ENCODE data around the gene DNLZ.

DNLZ gene

DNA sequence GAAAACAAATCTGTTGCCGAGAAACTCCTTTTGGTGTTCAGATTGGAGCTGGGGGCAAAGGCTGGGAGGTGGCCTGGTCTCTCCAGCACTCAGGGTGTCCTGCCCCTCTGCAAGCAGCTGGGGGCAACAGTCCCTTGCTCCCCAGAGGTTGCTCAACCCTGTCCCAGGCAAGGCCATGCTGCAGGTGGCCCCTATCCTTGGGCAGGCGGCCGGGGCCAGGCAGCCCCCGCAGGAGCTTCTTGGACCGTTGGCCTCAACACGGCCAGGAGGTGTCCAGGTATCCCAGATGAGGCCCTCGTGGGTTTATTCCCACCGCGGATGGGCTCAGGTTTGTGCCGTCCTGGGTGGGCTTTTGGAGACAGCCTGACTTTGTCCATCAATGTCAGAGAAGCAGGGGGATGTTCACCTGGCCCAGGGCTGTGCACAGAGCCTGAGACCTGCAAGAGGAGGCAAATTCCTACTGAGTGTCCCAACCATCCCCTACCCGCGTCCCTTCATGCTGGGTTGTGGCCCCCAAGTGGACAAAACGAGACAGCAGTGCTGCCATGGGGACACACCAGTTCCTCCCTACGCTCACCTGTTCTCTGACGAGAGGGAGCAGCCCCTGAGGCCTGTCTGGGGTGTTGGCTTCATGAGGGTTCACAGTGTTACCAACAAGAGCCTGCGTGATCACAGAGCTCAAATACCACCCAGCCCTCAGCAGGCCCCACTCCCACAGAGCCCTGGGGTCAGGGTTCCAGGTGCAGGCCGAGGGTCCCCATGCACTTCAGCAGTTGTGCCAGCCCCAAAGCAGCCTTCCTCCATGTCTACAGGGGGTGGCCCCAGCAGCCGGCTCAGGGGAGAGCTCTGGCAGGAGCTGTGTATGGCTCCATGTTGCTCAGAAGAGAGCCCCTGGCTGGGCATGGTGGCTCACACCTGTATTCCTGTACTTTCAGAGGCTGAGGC, 50.2 kb downstream of the DNLZ start:
- no peak for DNase-seq

DNA sequence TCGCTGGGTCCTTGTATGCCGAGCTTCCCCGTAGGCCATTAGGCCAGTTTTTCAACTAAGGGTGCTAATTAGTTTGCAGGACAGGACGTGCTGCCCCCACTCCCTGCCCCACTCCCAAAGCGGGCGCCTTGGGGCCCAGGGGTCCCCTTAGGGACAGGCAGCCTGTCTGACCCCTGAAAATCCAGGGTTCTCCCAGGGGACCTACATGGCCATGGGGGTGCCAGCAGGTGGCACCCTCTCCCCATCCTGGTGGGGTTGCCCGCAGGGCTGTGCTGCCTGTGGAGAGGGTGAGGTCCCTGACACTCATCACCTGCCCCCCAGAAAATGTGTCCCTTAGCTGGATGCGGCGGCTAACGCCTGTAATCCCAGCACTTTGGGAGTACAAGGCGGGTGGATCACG, 51.1 kb downstream of the DNLZ start:
- peak; percentile 47 for DNase-seq

DNA sequence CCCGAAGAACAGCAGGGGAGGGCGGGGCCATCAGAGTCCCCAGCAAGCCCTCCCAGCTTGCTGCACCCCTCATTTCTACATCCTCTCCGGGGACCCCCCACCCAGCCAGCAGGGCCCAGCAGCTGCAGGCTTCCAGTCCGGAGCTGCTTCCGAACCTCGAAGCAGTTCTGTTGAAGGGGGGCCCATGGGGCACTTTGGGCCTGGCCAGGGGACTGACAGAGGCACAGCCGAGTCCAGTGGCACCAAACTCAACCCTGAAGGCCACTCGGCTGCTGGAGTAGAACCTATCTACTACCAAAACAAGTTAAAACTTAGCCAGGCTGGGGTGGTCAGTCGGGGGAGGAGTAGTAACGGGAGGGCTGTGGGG, 51.6 kb downstream of the DNLZ start:
- no peak for DNase-seq

DNA sequence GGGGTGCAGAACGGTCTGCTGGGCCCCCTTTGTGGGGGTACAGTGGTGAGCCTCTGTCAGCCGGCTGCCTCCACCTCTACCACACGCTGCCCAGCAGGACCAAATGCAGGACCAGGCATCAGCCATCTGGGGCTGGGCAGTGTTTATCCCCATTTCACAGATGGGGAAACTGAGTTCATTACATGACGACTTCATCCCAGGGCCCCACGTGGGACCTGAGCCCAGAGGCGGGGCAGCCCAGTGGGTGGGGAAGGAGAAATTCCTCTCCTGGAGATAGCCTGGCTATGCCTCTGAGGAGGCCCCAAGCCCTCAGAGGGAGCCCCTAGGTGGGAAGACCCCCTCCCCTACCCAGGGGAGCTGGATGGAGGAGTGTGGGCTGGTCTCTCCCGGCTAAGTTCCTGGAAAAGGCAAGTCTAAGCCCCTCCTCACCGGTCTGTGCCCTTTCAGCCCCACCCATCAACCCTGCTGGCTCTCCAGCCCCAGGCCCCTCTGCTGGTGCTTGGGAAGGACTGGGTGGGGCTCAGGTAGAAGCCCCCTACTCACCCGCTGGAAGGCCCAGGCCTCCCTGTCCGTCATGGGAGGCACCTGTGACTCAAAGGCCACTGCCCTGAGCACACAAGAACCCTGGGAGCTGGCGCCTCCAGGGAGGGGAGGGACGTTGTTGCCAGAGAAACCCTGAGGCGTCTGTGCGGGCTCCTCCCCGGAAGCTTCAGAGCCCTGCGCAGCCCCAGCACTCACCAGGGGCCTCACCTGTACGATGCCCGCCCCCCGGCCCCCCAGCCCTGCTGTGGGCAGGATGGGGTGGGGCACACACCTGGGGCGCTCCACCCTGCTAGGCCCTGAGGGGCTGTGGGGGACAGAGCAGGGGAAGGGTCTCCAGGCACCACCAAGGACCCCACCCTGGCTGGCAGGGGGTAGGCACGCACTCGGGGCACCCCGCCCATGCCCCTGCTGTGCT, 52.2 kb downstream of the DNLZ start:
- no peak for DNase-seq

DNA sequence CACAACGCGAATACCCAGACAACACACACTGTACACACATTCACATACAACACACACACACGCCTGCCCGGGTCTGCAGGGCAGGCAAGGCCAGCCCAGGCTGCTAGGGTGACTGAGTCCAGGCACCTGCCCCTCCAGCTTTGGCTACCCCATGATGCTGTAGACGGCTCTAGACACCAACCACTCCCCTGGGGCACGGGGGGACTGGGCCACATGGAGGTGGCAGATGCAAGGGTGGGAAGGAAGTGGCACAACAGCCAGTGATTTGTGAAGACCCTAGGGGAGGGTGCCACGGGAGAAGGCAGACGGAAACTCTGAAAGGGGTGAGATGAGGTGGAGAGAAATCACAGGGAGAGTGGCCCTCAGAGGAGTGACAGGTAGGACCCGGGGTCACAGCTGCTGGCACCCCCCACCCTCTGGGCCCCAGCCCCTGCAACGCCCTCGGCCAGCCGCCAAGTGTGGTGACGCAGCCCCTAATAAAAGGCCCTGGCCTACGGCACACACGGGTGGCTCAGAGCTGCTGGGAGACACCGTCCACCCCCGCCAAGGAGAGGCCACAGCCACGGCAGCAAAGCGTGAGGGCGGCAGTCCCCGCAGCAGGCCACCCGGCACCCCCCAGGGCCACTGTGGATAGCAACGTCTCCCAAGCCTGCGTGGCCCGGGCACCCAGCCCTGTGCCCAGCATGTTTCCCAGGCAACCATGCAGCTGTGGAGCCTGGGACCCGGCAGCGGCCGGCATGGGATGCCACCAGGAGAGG, 53.1 kb downstream of the DNLZ start:
- DNase-seq: no peak

DNA sequence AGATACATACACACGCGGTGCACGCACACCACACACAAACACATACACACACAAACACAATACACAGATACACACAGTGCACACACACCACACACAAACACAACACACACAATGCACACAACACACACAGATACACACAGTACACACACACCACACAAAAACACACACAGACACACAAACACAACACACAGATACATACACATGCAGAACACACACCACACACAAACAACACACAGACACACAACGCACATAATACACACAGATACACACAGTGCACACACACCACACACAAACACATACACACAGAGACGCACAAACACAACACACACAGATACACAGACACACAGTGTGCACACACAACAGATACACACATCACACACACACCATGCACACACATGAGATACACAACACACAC, 53.7 kb downstream of the DNLZ start:
- no peak for DNase-seq

All from CD4-positive, alpha-beta T cell treated with Interleukin-21 for 1 hour (primary cell).